ENCODE data around the gene EPDR1.

Gene EPDR1

GRCh38 chr7:37916673-37917660, 3.5 kb upstream of the EPDR1 start, which contains the start of gene SFRP4:
Gene SFRP4, minus strand, starts transcription at chr7:37916817. Its CDS starts 280 bp downstream, at chr7:37916537.
- Histone ChIP-seq H3K4me1 (no peaks in the 10 kb centered on the region), H3K36me3 (no peaks in the 10 kb centered on the region), H3K4me3 (ENCODE audit: low read depth, low read length) (peak within 1 kb of the TSS; percentile 31), H3K27me3 (peaks cover 37% of the 10 kb centered on the region), H3K9me3 (no peaks in the 10 kb centered on the region)
- peak; percentile 68 for TF ChIP-seq CTCF (IDR thresholded peaks at IDR 0.05; ENCODE audit: low read depth, low read length)
- DNase-seq = peak; percentile 54

- H3K27me3 ChIP-seq = peaks cover 37% of the 10 kb centered on the region
- DNase-seq = no peak
- peak; percentile 29; the same call in 1 of the 2 replicates for TF ChIP-seq CTCF (IDR thresholded peaks at IDR 0.05; ENCODE audit: low read depth, low read length)
- H3K36me3 ChIP-seq = no peaks in the 10 kb centered on the region
- no peak overlapping the region for H3K4me3 ChIP-seq (ENCODE audit: low read depth, low read length)
- H3K4me1 ChIP-seq = no peaks in the 10 kb centered on the region
- no peaks in the 10 kb centered on the region for H3K9me3 ChIP-seq
Observed at GRCh38 chr7:37918526-37918925, 1.9 kb upstream of the EPDR1 start.

- Histone ChIP-seq H3K27me3 (peaks cover 29% of the 10 kb centered on the region), H3K4me1 (no peaks in the 10 kb centered on the region), H3K36me3 (no peaks in the 10 kb centered on the region), H3K9me3 (no peaks in the 10 kb centered on the region), H3K4me3 (ENCODE audit: low read depth, low read length) (peak overlapping the region; percentile 65)
- DNase-seq = peak; percentile 37
- TF ChIP-seq CTCF (IDR thresholded peaks at IDR 0.05; ENCODE audit: low read depth, low read length) = peak; percentile 28
Observed at GRCh38 chr7:37920849-37921805, 687 bp downstream of the EPDR1 start.

- TF ChIP-seq CTCF (IDR thresholded peaks at IDR 0.05; ENCODE audit: low read depth, low read length) = no peak
- DNase-seq = no peak
- peak overlapping the region; percentile 65; the same call in 1 of the 2 replicates for H3K4me3 ChIP-seq (ENCODE audit: low read depth, low read length)
Observed at GRCh38 chr7:37921876-37922275, 1.4 kb downstream of the EPDR1 start.

GRCh38 chr7:37923996-37924395, 3.6 kb downstream of the EPDR1 start:
- Histone ChIP-seq H3K36me3 (no peaks in the 10 kb centered on the region), H3K4me1 (no peaks in the 10 kb centered on the region), H3K27me3 (peaks cover 16% of the 10 kb centered on the region), H3K9me3 (no peaks in the 10 kb centered on the region), H3K4me3 (ENCODE audit: low read depth, low read length) (no peak overlapping the region)
- DNase-seq = no peak
- TF ChIP-seq CTCF (IDR thresholded peaks at IDR 0.05; ENCODE audit: low read depth, low read length) = no peak

More at GRCh38 chr7:37921876-37922275, 1.4 kb downstream of the EPDR1 start:
- no peaks in the 10 kb centered on the region for H3K4me1 ChIP-seq
- peaks cover 21% of the 10 kb centered on the region for H3K27me3 ChIP-seq
- H3K9me3 ChIP-seq = no peaks in the 10 kb centered on the region
- H3K36me3 ChIP-seq = no peaks in the 10 kb centered on the region

Measured in BE2C (cell line).